RKO (cell line): ENCODE results near the gene MIB2.

Source experiments
- DNase-seq: peaks from one replicate; pipeline ENCODE4 v3.0.0-alpha.2; 2016; ENCODE audit warnings: low spot score

The MIB2 gene

GRCh38 chr1:1598051-1598719 is 17.1 kb upstream of the MIB2 start:
- DNase-seq, result no peak

GRCh38 chr1:1598720-1599029 is 16.6 kb upstream of the MIB2 start:
- DNase-seq, result no peak

GRCh38 chr1:1599030-1599934 is 16.0 kb upstream of the MIB2 start:
- no peak for DNase-seq

GRCh38 chr1:1599935-1600860 is 15.1 kb upstream of the MIB2 start, which contains the start of gene FNDC10:
TSS of gene FNDC10 (minus strand) at chr1:1600135. CDS start at chr1:1600015, 120 bp downstream.
- no peak for DNase-seq

GRCh38 chr1:1600861-1601563 is 14.3 kb upstream of the MIB2 start:
- no peak for DNase-seq

GRCh38 chr1:1601564-1602303 is 13.6 kb upstream of the MIB2 start:
- DNase-seq, result no peak

- no peak for DNase-seq
These were observed 12.9 kb upstream of the MIB2 start for GRCh38 chr1:1602304-1602967.

GRCh38 chr1:1602968-1603506 is 12.3 kb upstream of the MIB2 start:
- DNase-seq, result no peak

- no peak for DNase-seq
These were observed 11.5 kb upstream of the MIB2 start for GRCh38 chr1:1603671-1604373.

- DNase-seq, result no peak
These were observed 10.8 kb upstream of the MIB2 start for GRCh38 chr1:1604374-1605033.

- DNase-seq, result no peak
These were observed 10.2 kb upstream of the MIB2 start for GRCh38 chr1:1605034-1605591.

GRCh38 chr1:1605724-1606123 is 9.6 kb upstream of the MIB2 start:
- DNase-seq, result no peak

GRCh38 chr1:1606232-1606631 is 9.1 kb upstream of the MIB2 start:
- DNase-seq, result no peak

GRCh38 chr1:1609822-1610485 is 5.3 kb upstream of the MIB2 start:
- DNase-seq, result no peak

GRCh38 chr1:1610796-1611195 is 4.5 kb upstream of the MIB2 start:
- DNase-seq, result no peak

GRCh38 chr1:1612104-1612400 is 3.2 kb upstream of the MIB2 start:
- no peak for DNase-seq

- no peak for DNase-seq
These were observed 1.7 kb upstream of the MIB2 start for GRCh38 chr1:1613509-1614082.
